Ascending aorta (tissue), 2 donors: ENCODE results near the gene C11orf97. TPM values are rescaled to one million over a fixed set of nuclear protein-coding genes. Genes with fewer than 3 reads are reported as not detected.
"Not testable (repeated sequence)": the region's sequence is repeated elsewhere in the genome, so short reads cannot be mapped to it uniquely, and the experiment has no call there.

Experiments
- DNase-seq, 2 donors: peaks; one replicate each; pipeline ENCODE4 v3.0.0-alpha.2; 2019; ENCODE audit warnings: low spot score in 2 of 2
- H3K27ac ChIP-seq, 2 donors: fragments of 200-600 bp; sonication (generic); one replicate each; pipeline ENCODE4 v1.5.1; 2016 to 2017; ENCODE audit warnings: mild to moderate bottlenecking in 1 of 2
- H3K27me3 ChIP-seq: fragments of 200-600 bp; sonication (generic); one replicate; pipeline ENCODE4 v1.5.1; 2017
- H3K36me3 ChIP-seq, 2 donors: fragments of 200-600 bp; sonication (generic); one replicate each; pipeline ENCODE4 v1.5.1; 2016
- H3K4me1 ChIP-seq, 2 donors: fragments of 200-600 bp; sonication (generic); one replicate each; pipeline ENCODE4 v1.5.1; 2016 to 2017; ENCODE audit warnings: mild to moderate bottlenecking in 1 of 2
- H3K4me3 ChIP-seq, 2 donors: fragments of 200-600 bp; sonication (generic); one replicate each; pipeline ENCODE4 v1.5.1; 2016 to 2017; ENCODE audit warnings: mild to moderate bottlenecking in 1 of 2
- H3K9me3 ChIP-seq, 2 donors: fragments of 200-600 bp; sonication (generic); one replicate each; pipeline ENCODE4 v1.5.1; 2016
- CTCF ChIP-seq, 3 experiments: fragments of 200-600 bp in 2 of 3; fragments of 450-650 bp in 1 of 3; sonication (generic) in 2 of 3; IDR thresholded peaks; one replicate each; pipeline ENCODE4 v1.5.1; 2016 to 2019; ENCODE audit warnings: antibody characterized with exemption in 3 of 3, mild to moderate bottlenecking in 1 of 3, moderate library complexity in 1 of 3
- intact Hi-C: fragments of 100-400 bp; cut with DNase I; formaldehyde crosslinking; loops from one replicate; pipeline ENCODE4 v1.15.1; 2023
- total RNA-seq: library from RNA; depleted of rRNA; stranded (reverse); fragments of >200 nt; gene quantifications from one replicate; pipeline ENCODE4 v1.1.0, GENCODE V29; 2016

Gene C11orf97
- total RNA-seq, 1 donor from 2014 or later, result not detected

GRCh38 chr11:94568200-94568599 lies 55.9 kb downstream of the C11orf97 start:
- no peak overlapping the region for H3K4me3 ChIP-seq
- no peaks in the 10 kb centered on the region for H3K36me3 ChIP-seq
- intact Hi-C loops, result no loop called here
- H3K27me3 ChIP-seq, result no peaks in the 10 kb centered on the region
- DNase-seq, result no peak
- no peak overlapping the region for H3K27ac ChIP-seq
- peaks cover 0 to 4% of the 10 kb centered on the region in 2 donors for H3K4me1 ChIP-seq
- no peaks in the 10 kb centered on the region for H3K9me3 ChIP-seq
- no peak for TF ChIP-seq CTCF (IDR thresholded peaks at IDR 0.05)

GRCh38 chr11:94568717-94569116 lies 56.5 kb downstream of the C11orf97 start:
- Histone ChIP-seq H3K4me1 (peaks cover 0 to 2% of the 10 kb centered on the region in 2 donors), H3K4me3 (no peak overlapping the region), H3K27me3 (no peaks in the 10 kb centered on the region), H3K36me3 (no peaks in the 10 kb centered on the region), H3K9me3 (no peaks in the 10 kb centered on the region), H3K27ac (no peak overlapping the region)
- intact Hi-C loops, result no loop called here
- no peak for TF ChIP-seq CTCF (IDR thresholded peaks at IDR 0.05)
- no peak for DNase-seq

GRCh38 chr11:94572975-94573374 lies 60.7 kb downstream of the C11orf97 start:
- H3K27me3 ChIP-seq, H3K4me1 ChIP-seq, intact Hi-C loops, H3K9me3 ChIP-seq, DNase-seq, H3K27ac ChIP-seq, H3K4me3 ChIP-seq, H3K36me3 ChIP-seq: not testable (repeated sequence)

GRCh38 chr11:94574193-94574961 lies 62.1 kb downstream of the C11orf97 start:
- Histone ChIP-seq H3K27ac (no peak overlapping the region), H3K27me3 (no peaks in the 10 kb centered on the region), H3K4me3 (peak overlapping the region in 1 of 2 donors; percentile 32), H3K4me1 (no peaks in the 10 kb centered on the region), H3K36me3 (no peaks in the 10 kb centered on the region), H3K9me3 (no peaks in the 10 kb centered on the region)
- TF ChIP-seq CTCF (IDR thresholded peaks at IDR 0.05), result no peak
- intact Hi-C loops, result no loop called here
- no peak for DNase-seq

- H3K36me3 ChIP-seq, result no peaks in the 10 kb centered on the region
- no peaks in the 10 kb centered on the region for H3K4me1 ChIP-seq
- intact Hi-C loops, result no loop called here
- no peak for TF ChIP-seq CTCF (IDR thresholded peaks at IDR 0.05)
- H3K9me3 ChIP-seq, result no peaks in the 10 kb centered on the region
- no peaks in the 10 kb centered on the region for H3K27me3 ChIP-seq
- H3K27ac ChIP-seq, result no peak overlapping the region
- no peak for DNase-seq
- no peak overlapping the region for H3K4me3 ChIP-seq
Observed at GRCh38 chr11:94576306-94576705, 64.0 kb downstream of the C11orf97 start.

- Histone ChIP-seq H3K27ac (no peak overlapping the region), H3K36me3 (no peaks in the 10 kb centered on the region), H3K27me3 (no peaks in the 10 kb centered on the region), H3K9me3 (no peaks in the 10 kb centered on the region), H3K4me3 (no peak overlapping the region), H3K4me1 (no peaks in the 10 kb centered on the region)
- TF ChIP-seq CTCF (IDR thresholded peaks at IDR 0.05), result no peak
- DNase-seq, result no peak
- intact Hi-C loops, result no loop called here
Observed at GRCh38 chr11:94577841-94578240, 65.6 kb downstream of the C11orf97 start.

Other genes starting within 250 kb of the C11orf97 start
- not detected for gene IZUMO1R, start 207.9 kb upstream of the C11orf97 start, total RNA-seq
- gene GPR83, start 111.0 kb upstream of the C11orf97 start, total RNA-seq, result not detected
- 3.3 TPM for gene MRE11, start 18.6 kb upstream of the C11orf97 start, total RNA-seq
- gene ANKRD49, start 18.5 kb upstream of the C11orf97 start, total RNA-seq, result 7.0 TPM
- gene FUT4, start 31.5 kb downstream of the C11orf97 start, total RNA-seq, result 3.2 TPM
- 4.5 TPM for gene PIWIL4, start 54.9 kb downstream of the C11orf97 start, total RNA-seq